GM19395 (cell line): ENCODE measurements around the gene RLN2.
"Not testable (repeated sequence)": the region's sequence is repeated elsewhere in the genome, so short reads cannot be mapped to it uniquely, and the experiment has no call there.

Experiments used
- ATAC-seq: cut with Tn5 transposase; IDR thresholded peaks from one replicate; pipeline ENCODE4 v1.9.1; 2021; ENCODE audit warnings: mild to moderate bottlenecking, moderate library complexity; ENCODE audit not compliant: unreplicated experiment

The RLN2 gene, protein sequence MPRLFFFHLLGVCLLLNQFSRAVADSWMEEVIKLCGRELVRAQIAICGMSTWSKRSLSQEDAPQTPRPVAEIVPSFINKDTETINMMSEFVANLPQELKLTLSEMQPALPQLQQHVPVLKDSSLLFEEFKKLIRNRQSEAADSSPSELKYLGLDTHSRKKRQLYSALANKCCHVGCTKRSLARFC

DNA sequence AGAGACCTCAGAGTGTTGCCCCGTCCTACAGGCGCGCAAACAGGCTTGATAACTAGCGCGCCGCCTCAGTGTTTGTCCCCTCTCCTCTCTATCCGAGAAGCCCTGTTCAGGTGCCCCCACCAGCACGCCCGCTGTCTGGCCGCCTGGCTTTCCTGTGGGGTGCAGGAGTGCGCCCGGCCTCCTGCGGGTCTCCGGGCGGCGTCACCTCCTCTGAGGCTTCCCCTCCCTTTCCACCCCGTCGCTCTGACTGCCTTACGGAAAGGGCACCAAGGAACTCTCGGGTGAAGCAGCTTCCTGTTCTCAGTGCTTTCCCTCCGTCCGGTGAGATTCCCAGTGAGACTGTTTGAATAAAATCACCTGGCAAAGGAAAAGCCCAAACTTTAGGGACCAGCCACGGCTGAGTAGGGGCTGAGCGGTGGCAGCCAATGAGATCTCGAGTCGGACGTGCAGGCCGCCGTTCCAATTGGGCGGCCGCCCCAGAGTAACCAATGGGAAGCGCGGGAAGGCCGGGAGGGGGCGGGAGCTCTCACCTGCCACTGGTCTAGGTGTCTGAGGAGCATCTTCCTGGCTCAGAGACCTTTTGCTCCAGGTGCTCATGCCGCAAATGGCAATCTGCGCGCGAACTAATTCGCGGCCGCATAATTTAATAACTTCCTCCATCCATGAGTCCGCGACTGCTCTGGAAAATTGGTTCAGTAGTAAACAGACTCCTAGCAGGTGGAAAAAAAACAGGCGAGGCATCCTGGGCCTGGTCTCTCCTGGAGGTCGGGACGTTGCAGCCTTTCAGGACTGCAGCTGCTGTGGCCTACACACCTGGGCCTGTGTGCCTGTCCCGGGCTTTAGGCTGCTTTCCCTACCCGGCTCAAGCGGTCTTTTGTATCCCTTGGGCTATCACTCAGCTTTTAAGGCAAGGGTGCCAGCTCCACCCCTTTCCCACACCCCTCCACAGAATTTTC is at the start of gene RLN2:
Gene RLN2, minus strand, starts transcription at position 877 of the 956 bp plus-strand sequence. Its CDS starts 136 bp downstream, at position 741.
- peak; percentile 99 for ATAC-seq

DNA sequence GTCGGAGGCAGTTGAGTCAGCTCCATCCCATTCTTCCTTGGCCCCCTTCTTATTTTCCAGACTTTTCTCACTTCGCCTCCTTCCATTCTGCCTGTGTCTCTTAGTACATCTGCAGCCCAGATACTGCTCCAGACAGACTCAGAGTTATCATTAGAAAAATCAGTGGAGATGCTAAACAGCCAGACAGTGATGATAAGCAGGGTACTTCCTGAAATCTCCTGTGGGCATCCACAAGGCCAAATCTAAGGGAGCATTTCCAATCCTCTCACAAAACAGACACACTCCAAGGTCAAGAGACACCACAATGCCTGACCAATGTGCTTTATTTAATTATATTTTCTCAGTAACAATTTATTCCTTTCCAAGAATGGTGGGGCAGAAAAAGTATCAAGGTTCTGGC is 49.7 kb upstream of the RLN2 start:
- no peak for ATAC-seq

DNA sequence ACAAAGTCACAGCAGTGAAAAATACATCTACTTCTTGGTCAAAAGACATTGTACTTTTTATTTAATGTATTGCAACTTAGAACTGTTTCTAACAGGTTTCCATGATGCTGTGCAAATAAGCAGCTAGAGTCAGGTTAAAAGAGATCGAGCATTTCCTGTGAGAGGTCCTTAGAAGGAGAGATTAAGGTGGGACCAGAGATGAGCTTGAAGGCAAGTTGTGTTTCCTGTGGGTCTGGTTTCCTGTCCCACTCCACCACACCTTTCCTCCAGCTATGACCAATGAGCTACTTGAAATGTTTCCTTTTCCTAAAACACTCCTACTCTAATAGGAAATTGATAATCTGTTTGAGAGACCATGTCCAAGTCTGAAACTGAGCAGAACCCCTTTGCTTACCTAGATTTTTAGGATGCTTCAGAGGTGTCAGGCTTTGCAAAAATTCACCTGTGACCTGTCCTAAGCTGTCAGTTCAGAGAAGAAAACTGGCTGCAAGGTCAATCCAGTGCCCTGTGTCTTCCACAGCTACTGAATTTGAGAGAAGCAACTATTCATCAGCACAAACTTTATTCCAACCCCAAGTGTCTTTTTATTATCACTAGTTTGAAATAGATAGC is 48.2 kb upstream of the RLN2 start:
- no peak for ATAC-seq

DNA sequence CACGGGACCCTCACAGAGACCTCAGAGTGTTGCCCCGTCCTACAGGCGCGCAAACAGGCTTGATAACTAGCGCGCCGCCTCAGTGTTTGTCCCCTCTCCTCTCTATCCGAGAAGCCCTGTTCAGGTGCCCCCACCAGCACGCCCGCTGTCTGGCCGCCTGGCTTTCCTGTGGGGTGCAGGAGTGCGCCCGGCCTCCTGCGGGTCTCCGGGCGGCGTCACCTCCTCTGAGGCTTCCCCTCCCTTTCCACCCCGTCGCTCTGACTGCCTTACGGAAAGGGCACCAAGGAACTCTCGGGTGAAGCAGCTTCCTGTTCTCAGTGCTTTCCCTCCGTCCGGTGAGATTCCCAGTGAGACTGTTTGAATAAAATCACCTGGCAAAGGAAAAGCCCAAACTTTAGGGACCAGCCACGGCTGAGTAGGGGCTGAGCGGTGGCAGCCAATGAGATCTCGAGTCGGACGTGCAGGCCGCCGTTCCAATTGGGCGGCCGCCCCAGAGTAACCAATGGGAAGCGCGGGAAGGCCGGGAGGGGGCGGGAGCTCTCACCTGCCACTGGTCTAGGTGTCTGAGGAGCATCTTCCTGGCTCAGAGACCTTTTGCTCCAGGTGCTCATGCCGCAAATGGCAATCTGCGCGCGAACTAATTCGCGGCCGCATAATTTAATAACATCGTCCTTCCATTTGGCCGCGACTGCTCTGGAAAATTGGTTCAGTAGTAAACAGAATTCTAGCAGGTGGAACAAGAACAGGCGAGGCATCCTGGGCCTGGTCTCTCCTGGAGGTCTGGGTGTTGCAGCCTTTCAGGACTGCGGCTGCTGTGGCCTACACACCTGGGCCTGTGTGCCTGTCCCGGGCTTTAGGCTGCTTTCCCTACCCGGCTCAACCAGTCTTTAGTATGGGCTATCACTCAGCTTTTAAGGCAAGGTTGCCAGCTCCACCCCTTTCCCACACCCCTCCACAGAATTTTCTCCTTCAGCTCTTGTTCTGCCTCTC is 34.8 kb upstream of the RLN2 start, which contains the start of gene RLN1:
Gene RLN1, minus strand, starts transcription at position 885 of the 990 bp plus-strand sequence. Its CDS starts 130 bp downstream, at position 755.
- ATAC-seq, result peak; percentile 99

DNA sequence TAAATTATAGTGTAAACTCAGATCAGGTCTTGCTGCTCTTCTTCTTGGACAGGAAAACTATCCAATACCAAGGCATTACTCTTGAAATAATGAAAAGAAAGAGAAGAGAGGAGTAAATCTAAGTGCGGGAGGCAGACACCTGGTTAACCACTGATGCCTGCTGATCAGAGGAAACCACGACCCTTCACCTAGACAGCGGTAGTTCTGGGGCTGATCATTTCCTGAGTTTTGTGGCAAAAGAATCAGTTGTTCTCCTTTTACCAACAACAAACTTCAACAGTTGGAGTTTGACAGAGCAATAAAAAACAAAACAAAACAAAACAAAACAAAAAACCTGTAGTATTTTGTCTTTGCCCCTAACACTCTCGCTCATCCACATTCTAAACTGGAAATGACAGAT is 32.2 kb upstream of the RLN2 start:
- ATAC-seq, result no peak

DNA sequence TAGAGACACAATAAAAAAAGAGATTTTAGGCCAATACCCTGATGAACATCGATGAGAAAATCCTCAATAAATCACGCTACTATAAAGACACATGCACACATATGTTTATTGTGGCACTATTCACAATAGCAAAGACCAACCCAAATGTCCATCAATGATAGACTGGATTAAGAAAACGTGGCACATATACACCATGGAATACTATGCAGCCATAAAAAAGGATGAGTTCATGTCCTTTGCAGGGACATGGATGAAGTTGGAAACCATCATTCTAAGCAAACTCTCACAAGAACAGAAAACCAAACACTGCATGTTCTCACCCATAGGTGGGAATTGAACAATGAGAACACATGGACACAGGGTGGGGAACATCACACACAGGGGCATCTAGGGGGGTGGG is 26.8 kb upstream of the RLN2 start:
- ATAC-seq, result not testable (repeated sequence)

DNA sequence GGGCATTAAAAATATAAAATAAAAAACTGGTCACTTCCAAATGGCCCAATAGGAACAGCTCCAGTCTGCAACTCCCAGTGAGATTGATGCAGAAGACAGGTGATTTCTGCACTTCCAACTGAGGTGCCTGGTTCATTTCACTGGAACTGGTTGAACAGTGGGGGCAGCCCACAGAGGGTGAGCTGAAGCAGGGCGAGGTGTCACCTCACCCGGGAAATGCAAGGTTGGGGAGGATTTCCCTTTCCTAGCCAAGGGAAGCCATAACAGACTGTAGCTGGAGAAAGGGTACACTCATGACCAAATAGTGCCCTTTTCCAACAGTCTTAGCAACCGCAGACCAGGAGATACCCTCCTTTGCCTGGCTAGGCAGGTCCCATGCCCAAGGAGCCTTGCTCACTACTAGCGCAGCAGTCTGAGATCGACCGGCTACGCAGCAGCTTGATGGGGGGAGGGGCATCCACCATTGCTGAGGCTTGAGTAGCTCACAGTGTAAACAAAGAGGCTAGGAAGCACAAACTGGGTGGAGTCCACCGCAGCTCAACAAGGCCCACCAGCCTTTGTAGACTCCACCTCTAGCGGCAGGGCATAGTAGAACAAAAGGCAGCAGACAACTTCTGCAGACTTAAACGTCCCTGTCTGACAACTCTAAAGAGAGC is 22.5 kb upstream of the RLN2 start:
- no peak for ATAC-seq

DNA sequence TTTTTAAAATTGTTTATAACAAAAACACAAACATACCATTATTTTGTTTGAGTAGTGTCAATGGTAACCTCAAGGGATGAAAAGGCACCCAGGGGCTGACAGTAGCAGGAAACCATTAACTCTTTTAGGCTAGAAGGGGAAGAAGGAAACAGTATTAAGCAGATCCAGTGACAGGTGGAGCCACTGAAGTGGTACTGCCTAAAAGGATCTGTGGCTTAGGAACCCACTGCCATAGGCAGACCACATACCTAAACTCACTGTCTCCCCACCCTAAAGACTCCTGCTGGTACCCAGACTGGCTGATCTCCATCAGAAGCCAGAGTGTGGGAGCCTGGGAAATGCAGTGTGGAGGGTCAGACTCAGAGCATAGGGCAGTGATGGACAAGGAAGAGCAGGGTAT is 21.7 kb upstream of the RLN2 start:
- no peak for ATAC-seq

DNA sequence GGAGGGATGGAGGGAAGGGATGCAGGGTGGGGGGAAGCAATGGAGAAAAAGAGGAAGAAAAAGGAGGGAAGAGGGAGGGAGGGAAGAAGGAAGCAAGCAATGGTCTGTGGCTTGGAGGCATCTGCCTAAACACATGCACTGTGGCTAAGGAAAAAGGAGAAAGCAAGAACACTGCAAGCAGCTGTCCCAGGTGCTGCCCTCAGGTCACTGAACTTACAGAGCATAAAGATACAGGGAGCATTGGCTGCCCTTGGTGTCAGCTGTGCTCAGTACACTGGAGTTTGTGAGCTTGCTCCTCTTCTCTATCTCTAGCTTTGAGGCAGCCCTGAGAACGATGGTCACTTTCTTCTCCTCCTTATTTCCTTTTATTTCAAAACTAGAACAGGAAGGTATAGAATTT is 17.1 kb upstream of the RLN2 start:
- not testable (repeated sequence) for ATAC-seq

DNA sequence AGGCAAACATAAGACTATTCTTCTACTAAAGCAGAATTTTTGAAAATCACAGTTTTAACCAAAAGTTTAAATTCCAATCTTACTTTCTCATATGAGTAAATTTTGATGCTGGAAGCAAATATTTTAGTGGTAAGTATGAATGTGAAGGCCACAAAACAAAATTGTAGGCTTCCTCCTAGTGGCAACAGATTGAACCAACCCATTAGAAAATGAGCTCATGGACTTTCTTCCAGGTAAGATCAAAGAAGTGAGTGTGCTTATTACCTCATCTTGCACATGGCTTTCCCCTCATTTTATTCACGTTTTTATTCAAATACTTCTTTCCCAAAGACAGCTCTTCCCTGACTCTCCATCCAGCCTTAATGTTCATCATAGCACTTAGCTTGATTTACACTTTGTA is 16.5 kb upstream of the RLN2 start:
- no peak for ATAC-seq

DNA sequence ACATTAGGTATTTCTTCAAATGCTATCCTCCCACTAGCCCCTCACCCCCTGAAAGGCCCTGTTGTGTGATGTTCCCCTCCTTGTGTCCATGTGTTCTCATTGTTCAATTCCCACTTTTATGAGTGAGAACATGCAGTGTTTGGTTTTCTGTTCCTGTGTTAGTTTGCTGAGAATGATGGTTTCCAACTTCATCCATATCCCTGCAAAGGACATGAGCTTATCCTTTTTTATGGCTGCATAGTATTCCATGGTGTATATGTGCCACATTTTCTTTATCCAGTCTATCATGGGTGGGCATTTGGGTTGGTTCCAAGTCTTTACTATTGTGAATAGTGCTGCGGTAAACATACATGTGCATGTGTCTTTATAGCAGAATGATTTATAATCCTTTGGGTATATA is 11.9 kb upstream of the RLN2 start:
- not testable (repeated sequence) for ATAC-seq

DNA sequence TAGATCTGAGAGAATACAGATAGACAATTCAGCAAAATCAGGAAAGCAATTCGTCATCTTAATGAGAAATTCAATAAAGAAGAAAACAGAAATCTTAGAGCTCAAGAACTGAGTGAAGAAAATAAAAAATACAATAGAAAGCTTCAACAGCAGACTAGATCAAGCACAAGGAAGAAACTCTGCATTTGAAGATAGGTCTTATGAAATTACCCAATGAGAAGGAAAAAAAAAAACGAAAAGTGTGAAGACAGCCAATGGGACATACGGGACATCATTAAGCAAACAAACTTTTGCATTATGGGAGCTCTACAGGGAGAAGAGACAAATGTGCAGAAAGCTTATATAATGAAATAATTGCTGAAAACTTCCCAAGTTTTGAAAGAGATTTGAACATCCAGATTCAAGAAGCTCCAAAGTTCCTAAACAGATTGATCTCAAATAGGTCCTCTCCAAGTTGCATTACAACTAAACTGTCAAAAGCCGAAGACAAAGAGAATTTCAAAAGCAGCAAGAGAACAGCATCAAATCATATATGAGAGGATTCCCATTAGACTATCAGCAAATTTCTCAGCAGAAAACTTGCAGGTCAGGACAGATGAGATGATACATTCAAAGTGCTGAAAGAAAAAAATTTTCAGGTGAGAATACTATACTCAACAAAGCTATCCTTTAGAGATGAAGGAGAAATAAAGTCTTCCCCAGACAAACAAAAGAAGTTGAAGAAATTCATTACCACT is 10.8 kb upstream of the RLN2 start:
- no peak for ATAC-seq

DNA sequence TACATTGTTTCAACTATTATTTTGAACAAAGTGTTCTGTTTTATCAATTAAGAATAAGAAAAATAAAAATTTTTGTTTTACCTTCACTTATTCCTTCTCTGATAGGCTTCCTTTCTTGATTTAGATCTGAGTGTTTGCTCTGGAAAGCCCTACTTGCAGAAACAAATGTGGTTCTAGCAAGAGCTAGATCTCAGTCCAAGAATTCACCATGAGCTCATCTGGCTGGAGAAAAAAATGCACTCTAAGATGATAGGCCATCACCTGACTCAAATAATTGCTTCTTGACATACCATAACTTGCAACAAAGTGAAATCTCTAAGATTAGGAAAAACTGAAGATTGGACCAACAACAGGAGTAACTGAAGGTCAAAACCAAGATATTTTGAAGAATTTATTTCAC is 6.3 kb upstream of the RLN2 start:
- no peak for ATAC-seq

DNA sequence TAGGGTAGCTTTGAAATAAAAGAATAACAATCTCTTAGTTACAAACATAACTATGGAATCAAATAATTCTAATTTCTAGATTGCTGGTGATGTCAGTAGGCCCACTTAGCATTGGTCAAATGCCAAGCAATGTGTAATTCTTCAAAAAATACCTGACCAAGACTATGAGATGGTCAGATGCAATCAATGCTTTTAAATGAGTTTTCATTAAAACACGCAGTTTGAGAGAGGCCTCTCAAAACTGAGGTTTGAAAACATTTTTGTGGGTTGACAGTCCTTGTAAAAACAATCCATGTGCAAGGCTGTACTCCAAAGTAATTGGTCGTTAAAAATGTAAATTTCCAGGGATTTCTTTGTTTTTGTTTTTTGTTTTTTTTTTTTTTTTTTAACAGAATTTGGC is 1.2 kb upstream of the RLN2 start:
- ATAC-seq, result no peak

DNA sequence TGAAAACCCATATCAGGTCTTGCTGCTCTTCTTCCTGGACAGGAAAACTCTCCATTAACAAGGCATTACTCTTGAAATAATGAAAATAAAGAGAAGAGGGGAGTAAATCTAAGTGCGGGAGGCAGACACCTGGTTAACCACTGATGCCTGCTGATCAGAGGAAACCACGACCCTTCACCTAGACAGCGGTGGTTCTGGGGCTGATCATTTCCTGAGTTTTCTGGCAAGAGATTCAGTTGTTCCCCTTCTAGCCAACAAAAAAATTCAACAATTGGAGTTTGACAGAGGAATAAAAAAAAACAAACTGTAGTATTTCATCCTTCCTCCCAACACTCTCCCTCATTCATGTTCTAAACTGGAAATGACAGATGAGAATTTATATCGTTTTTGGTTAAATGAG is 3.0 kb downstream of the RLN2 start:
- no peak for ATAC-seq

DNA sequence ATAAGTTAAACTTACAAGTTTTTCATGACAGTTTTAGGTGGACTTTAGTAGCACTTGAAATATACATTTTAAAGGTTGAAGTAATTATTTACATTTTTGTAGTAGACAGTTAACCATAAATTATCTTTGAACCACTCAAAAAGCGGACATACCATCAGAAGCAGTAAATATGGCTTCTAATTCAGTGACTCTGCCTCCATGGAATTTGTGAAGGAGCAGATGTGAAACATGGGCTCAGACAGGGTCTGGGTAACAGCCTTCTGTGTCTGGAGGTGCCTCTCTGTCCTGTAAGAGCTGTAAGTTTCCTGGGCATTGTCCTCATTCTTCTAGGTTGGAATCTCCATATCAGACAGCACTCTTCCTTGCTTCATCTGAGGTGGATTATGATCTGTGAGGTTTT is 12.4 kb downstream of the RLN2 start:
- no peak for ATAC-seq

DNA sequence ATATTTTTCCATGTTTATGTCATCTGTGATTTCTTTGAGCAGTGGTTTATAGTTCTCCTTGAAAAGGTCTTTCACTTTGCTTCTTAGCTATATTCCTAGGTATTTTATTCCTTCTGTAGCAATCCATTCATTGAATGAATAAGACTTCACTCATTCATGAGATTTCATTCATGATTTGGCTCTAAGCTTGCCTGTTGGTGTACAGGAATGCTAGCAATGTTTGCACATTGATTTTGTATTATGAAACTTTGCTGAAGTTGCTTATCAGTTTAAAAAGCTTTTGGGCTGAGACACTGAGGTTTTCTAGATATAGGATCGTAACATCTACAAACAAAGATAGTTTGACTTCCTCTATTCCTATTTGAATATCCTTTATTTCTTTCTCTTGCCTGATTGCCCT is 15.9 kb downstream of the RLN2 start:
- ATAC-seq, result no peak

DNA sequence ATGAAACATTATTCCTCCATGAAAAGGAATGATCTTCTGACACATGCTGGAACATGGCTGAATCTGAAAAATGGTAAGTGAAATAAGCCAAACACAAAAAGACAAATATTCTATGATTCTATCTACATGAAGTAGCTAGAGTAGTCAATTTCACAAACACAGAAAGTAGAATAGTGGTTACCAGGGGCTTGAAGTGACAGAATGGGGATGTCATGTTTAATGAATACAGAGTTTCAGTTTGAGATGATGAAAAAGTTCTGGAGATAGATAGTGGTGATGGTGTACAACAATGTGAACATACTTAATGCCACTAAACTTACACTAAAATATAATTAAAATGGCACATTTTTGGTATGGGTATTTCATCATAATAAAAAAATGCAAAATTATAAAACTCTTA is 18.3 kb downstream of the RLN2 start:
- ATAC-seq, result no peak

DNA sequence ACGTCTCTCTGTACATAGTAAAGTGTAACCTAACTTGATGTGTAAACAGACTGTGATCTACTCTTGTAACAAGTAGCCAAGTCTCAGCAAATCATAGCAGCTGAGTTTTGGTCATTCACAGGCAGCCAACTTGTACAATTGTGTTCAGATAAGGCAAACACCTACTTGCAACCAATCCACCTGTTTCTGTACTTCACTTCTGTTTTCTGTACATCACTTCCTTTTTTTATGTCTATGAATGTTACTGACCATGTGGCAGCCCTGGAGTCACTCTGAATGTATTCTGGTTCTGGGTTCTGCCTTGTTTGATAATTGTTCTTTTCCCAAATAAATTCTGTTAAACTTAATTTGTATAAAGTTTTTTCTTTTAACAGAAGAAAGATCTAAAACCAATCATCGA is 26.0 kb downstream of the RLN2 start:
- peak; percentile 75 for ATAC-seq
